ENCODE data around the gene HARBI1. TPM values are rescaled to one million over a fixed set of nuclear protein-coding genes. Genes with fewer than 3 reads are reported as not detected.

Gene HARBI1
- 1 to 10 TPM; 6.2 to 6.4 TPM for total RNA-seq

GRCh38 chr11:46617134-46617971 lies at the start of gene HARBI1, which contains the start of gene ATG13:
Gene HARBI1 (minus strand): TSS chr11:46617227. CDS start chr11:46616237, 990 bp downstream.
Gene ATG13 (plus strand): TSS chr11:46617553. CDS start chr11:46644292, 26,739 bp downstream.
- peak within 1 kb of the TSS; percentile 97 to 99 for H3K27ac Mint-ChIP-seq
- DNase-seq (ENCODE audit: low spot score) = peak; percentile 97
- ATAC-seq = peak; percentile 99
- peak within 1 kb of the TSS; percentile 90 for H3K4me3 Mint-ChIP-seq
- no peaks in the 10 kb centered on the region for H3K9me3 Mint-ChIP-seq
- H3K36me3 Mint-ChIP-seq = peaks cover 6% of the 10 kb centered on the region
- H3K4me1 Mint-ChIP-seq (ENCODE audit: low read depth in 2 of 2) = peaks cover 25 to 38% of the 10 kb centered on the region in 2 donors
- H3K27me3 Mint-ChIP-seq = no peaks in the 10 kb centered on the region

- H3K4me3 Mint-ChIP-seq = no peak overlapping the region
- peaks cover 17 to 18% of the 10 kb centered on the region in 2 donors for H3K4me1 Mint-ChIP-seq (ENCODE audit: low read depth in 2 of 2)
- peaks cover 20% of the 10 kb centered on the region for H3K36me3 Mint-ChIP-seq
- no peak for ATAC-seq
- H3K27ac Mint-ChIP-seq = peak overlapping the region; percentile 32 to 57
- no peaks in the 10 kb centered on the region for H3K9me3 Mint-ChIP-seq
- no peaks in the 10 kb centered on the region for H3K27me3 Mint-ChIP-seq
- DNase-seq (ENCODE audit: low spot score) = no peak
These were observed 49.5 kb upstream of the HARBI1 start for GRCh38 chr11:46666516-46666915.

- ATAC-seq = no peak
- H3K27ac Mint-ChIP-seq = no peak overlapping the region
- no peaks in the 10 kb centered on the region for H3K27me3 Mint-ChIP-seq
- peaks cover 20% of the 10 kb centered on the region for H3K36me3 Mint-ChIP-seq
- no peaks in the 10 kb centered on the region for H3K9me3 Mint-ChIP-seq
- peaks cover 8% of the 10 kb centered on the region in 2 donors for H3K4me1 Mint-ChIP-seq (ENCODE audit: low read depth in 2 of 2)
- no peak for DNase-seq (ENCODE audit: low spot score)
- H3K4me3 Mint-ChIP-seq = no peak overlapping the region
These were observed 48.3 kb upstream of the HARBI1 start for GRCh38 chr11:46665356-46665755.

GRCh38 chr11:46664612-46665011 lies 47.6 kb upstream of the HARBI1 start:
- ATAC-seq (no peak), DNase-seq (ENCODE audit: low spot score) (no peak)
- Mint-ChIP-seq H3K4me1 (ENCODE audit: low read depth in 2 of 2) (peaks cover 3 to 6% of the 10 kb centered on the region in 2 donors), H3K27me3 (no peaks in the 10 kb centered on the region), H3K9me3 (no peaks in the 10 kb centered on the region), H3K27ac (peak overlapping the region in 1 of 2 donors; percentile 38), H3K4me3 (no peak overlapping the region), H3K36me3 (peaks cover 22% of the 10 kb centered on the region)

- Mint-ChIP-seq H3K36me3 (peaks cover 26% of the 10 kb centered on the region), H3K4me1 (ENCODE audit: low read depth in 2 of 2) (peaks cover 3 to 5% of the 10 kb centered on the region in 2 donors), H3K27me3 (no peaks in the 10 kb centered on the region), H3K4me3 (no peak overlapping the region), H3K9me3 (no peaks in the 10 kb centered on the region), H3K27ac (peak overlapping the region in 1 of 2 donors; percentile 75)
- ATAC-seq (no peak), DNase-seq (ENCODE audit: low spot score) (no peak)
These were observed 46.4 kb upstream of the HARBI1 start for GRCh38 chr11:46663277-46663940.

- H3K9me3 Mint-ChIP-seq = no peaks in the 10 kb centered on the region
- no peaks in the 10 kb centered on the region for H3K27me3 Mint-ChIP-seq
- peaks cover 3 to 5% of the 10 kb centered on the region in 2 donors for H3K4me1 Mint-ChIP-seq (ENCODE audit: low read depth in 2 of 2)
- DNase-seq (ENCODE audit: low spot score) (no peak), ATAC-seq (no peak)
- H3K36me3 Mint-ChIP-seq = peaks cover 26% of the 10 kb centered on the region
- H3K27ac Mint-ChIP-seq = no peak overlapping the region
- H3K4me3 Mint-ChIP-seq = no peak overlapping the region
These were observed 45.3 kb upstream of the HARBI1 start for GRCh38 chr11:46662366-46662765.

GRCh38 chr11:46661836-46662235 lies 44.8 kb upstream of the HARBI1 start:
- ATAC-seq (no peak), DNase-seq (ENCODE audit: low spot score) (no peak)
- H3K36me3 Mint-ChIP-seq = peaks cover 27% of the 10 kb centered on the region
- no peaks in the 10 kb centered on the region for H3K27me3 Mint-ChIP-seq
- H3K27ac Mint-ChIP-seq = no peak overlapping the region
- no peaks in the 10 kb centered on the region for H3K9me3 Mint-ChIP-seq
- peaks cover 3 to 5% of the 10 kb centered on the region in 2 donors for H3K4me1 Mint-ChIP-seq (ENCODE audit: low read depth in 2 of 2)
- H3K4me3 Mint-ChIP-seq = no peak overlapping the region

GRCh38 chr11:46659908-46660307 lies 42.9 kb upstream of the HARBI1 start:
- Mint-ChIP-seq H3K27ac (peak overlapping the region; percentile 14 to 29), H3K36me3 (peaks cover 27% of the 10 kb centered on the region), H3K27me3 (no peaks in the 10 kb centered on the region), H3K4me3 (no peak overlapping the region), H3K9me3 (no peaks in the 10 kb centered on the region), H3K4me1 (ENCODE audit: low read depth in 2 of 2) (peaks cover 3 to 5% of the 10 kb centered on the region in 2 donors)
- no peak for DNase-seq (ENCODE audit: low spot score)
- peak in 1 of 2 donors; percentile 58 for ATAC-seq

GRCh38 chr11:46658259-46658658 lies 41.2 kb upstream of the HARBI1 start:
- H3K9me3 Mint-ChIP-seq = no peaks in the 10 kb centered on the region
- no peak overlapping the region for H3K27ac Mint-ChIP-seq
- H3K4me1 Mint-ChIP-seq (ENCODE audit: low read depth in 2 of 2) = peaks cover 3 to 5% of the 10 kb centered on the region in 2 donors
- no peaks in the 10 kb centered on the region for H3K27me3 Mint-ChIP-seq
- H3K4me3 Mint-ChIP-seq = no peak overlapping the region
- DNase-seq (ENCODE audit: low spot score) (no peak), ATAC-seq (no peak)
- H3K36me3 Mint-ChIP-seq = peaks cover 17% of the 10 kb centered on the region

- no peak for ATAC-seq
- H3K4me3 Mint-ChIP-seq = no peak overlapping the region
- no peak for DNase-seq (ENCODE audit: low spot score)
- H3K36me3 Mint-ChIP-seq = peaks cover 17% of the 10 kb centered on the region
- H3K9me3 Mint-ChIP-seq = no peaks in the 10 kb centered on the region
- H3K4me1 Mint-ChIP-seq (ENCODE audit: low read depth in 2 of 2) = peaks cover 3 to 5% of the 10 kb centered on the region in 2 donors
- no peak overlapping the region for H3K27ac Mint-ChIP-seq
- no peaks in the 10 kb centered on the region for H3K27me3 Mint-ChIP-seq
These were observed 40.2 kb upstream of the HARBI1 start for GRCh38 chr11:46657186-46657585.

- DNase-seq (ENCODE audit: low spot score) = no peak
- Mint-ChIP-seq H3K36me3 (peaks cover 23% of the 10 kb centered on the region), H3K27me3 (no peaks in the 10 kb centered on the region), H3K27ac (no peak overlapping the region), H3K4me1 (ENCODE audit: low read depth in 2 of 2) (peaks cover 3 to 5% of the 10 kb centered on the region in 2 donors), H3K9me3 (no peaks in the 10 kb centered on the region), H3K4me3 (no peak overlapping the region)
- no peak for ATAC-seq
These were observed 38.6 kb upstream of the HARBI1 start for GRCh38 chr11:46655631-46656030.

GRCh38 chr11:46649180-46649738 lies 32.2 kb upstream of the HARBI1 start:
- no peaks in the 10 kb centered on the region for H3K9me3 Mint-ChIP-seq
- H3K4me3 Mint-ChIP-seq = no peak overlapping the region
- no peaks in the 10 kb centered on the region for H3K27me3 Mint-ChIP-seq
- DNase-seq (ENCODE audit: low spot score) = no peak
- peaks cover 12% of the 10 kb centered on the region for H3K36me3 Mint-ChIP-seq
- no peaks in the 10 kb centered on the region for H3K4me1 Mint-ChIP-seq (ENCODE audit: low read depth in 2 of 2)
- ATAC-seq = no peak
- no peak overlapping the region for H3K27ac Mint-ChIP-seq

GRCh38 chr11:46643986-46644385 lies 27.0 kb upstream of the HARBI1 start:
- peaks cover 10% of the 10 kb centered on the region for H3K36me3 Mint-ChIP-seq
- DNase-seq (ENCODE audit: low spot score) (no peak), ATAC-seq (no peak)
- no peaks in the 10 kb centered on the region for H3K27me3 Mint-ChIP-seq
- no peak overlapping the region for H3K27ac Mint-ChIP-seq
- no peaks in the 10 kb centered on the region for H3K9me3 Mint-ChIP-seq
- peaks cover 5 to 17% of the 10 kb centered on the region in 2 donors for H3K4me1 Mint-ChIP-seq (ENCODE audit: low read depth in 2 of 2)
- no peak overlapping the region for H3K4me3 Mint-ChIP-seq

- H3K9me3 Mint-ChIP-seq = no peaks in the 10 kb centered on the region
- H3K27me3 Mint-ChIP-seq = no peaks in the 10 kb centered on the region
- DNase-seq (ENCODE audit: low spot score) (no peak), ATAC-seq (no peak)
- no peak overlapping the region for H3K27ac Mint-ChIP-seq
- peaks cover 13% of the 10 kb centered on the region for H3K36me3 Mint-ChIP-seq
- no peak overlapping the region for H3K4me3 Mint-ChIP-seq
- H3K4me1 Mint-ChIP-seq (ENCODE audit: low read depth in 2 of 2) = peaks cover 5 to 18% of the 10 kb centered on the region in 2 donors
These were observed 26.5 kb upstream of the HARBI1 start for GRCh38 chr11:46643531-46643930.
